Thyroid gland (tissue), 4 donors: ENCODE data around the gene L3MBTL4.

Experiments used
- CTCF ChIP-seq, 6 experiments: fragments of 200-600 bp in 3 of 6; fragments of 450-650 bp in 3 of 6; sonication (generic) in 3 of 6; IDR thresholded peaks; one replicate each; pipeline ENCODE4 v1.5.1; 2016 to 2019; ENCODE audit warnings: antibody characterized with exemption in 6 of 6, mild to moderate bottlenecking in 2 of 6, inconsistent platforms in 1 of 6, moderate library complexity in 1 of 6
- POLR2A ChIP-seq, 2 donors: fragments of 450-650 bp; IDR thresholded peaks; one replicate each; pipeline ENCODE4 v1.6.1; 2017; ENCODE audit warnings: antibody characterized with exemption in 2 of 2, mild to moderate bottlenecking in 2 of 2, moderate library complexity in 1 of 2

GRCh38 chr18:6198585-6198984 lies 216.1 kb downstream of the L3MBTL4 start:
- TF ChIP-seq POLR2A (IDR thresholded peaks at IDR 0.05): no peak
- TF ChIP-seq CTCF (IDR thresholded peaks at IDR 0.05): no peak
